ENCODE data around the gene LRP8.

DNA sequence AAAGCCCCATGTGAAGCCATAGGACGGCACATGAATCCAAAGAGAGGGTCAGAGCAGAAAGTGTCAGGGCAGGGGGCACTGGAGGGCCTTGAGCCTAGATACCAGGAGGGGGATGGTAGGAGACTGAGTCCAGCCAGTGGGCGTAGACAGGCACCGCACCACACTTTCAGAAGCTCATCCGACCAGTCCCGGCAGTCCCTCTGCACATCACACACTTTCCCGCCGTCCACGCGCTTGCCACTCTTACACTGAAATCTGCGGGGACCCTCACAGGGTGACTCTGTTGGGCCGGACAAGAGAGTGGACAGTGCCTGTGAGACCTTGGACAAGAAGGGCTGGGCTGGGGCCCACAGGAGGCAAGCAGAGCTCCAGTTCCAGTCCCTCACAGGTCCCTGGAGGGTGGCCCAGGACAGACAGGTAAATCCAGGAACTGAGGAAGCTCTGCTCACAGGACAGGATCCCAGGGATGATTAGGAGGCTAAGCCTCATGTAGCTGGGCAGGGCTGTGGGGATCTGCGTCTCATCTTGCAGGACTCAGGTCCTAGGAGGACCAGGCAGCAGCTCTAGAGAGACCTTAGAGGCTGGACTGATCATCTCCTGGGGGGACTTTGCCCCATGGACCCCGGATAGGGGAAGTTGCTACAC, 53.2 kb downstream of the LRP8 start:
- TF ChIP-seq, protein P1, sequence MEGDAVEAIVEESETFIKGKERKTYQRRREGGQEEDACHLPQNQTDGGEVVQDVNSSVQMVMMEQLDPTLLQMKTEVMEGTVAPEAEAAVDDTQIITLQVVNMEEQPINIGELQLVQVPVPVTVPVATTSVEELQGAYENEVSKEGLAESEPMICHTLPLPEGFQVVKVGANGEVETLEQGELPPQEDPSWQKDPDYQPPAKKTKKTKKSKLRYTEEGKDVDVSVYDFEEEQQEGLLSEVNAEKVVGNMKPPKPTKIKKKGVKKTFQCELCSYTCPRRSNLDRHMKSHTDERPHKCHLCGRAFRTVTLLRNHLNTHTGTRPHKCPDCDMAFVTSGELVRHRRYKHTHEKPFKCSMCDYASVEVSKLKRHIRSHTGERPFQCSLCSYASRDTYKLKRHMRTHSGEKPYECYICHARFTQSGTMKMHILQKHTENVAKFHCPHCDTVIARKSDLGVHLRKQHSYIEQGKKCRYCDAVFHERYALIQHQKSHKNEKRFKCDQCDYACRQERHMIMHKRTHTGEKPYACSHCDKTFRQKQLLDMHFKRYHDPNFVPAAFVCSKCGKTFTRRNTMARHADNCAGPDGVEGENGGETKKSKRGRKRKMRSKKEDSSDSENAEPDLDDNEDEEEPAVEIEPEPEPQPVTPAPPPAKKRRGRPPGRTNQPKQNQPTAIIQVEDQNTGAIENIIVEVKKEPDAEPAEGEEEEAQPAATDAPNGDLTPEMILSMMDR (IDR thresholded peaks at IDR 0.05): no peak
- TF ChIP-seq POLR2AphosphoS5 (IDR thresholded peaks at IDR 0.05; ENCODE audit: low read depth, low read length) (no peak), CHD2 (IDR thresholded peaks at IDR 0.05; ENCODE audit: low read length, partially characterized antibody) (no peak), EP300 (IDR thresholded peaks at IDR 0.05; ENCODE audit: borderline replicate concordance in 1 of 2, low read depth in 1 of 2, low read length in 1 of 2) (no peak), SIN3A (IDR thresholded peaks at IDR 0.05; ENCODE audit: borderline replicate concordance, low read depth, low read length) (no peak), TAF1 (IDR thresholded peaks at IDR 0.05; ENCODE audit: borderline replicate concordance, low read depth, low read length) (no peak), FOSL2 (IDR thresholded peaks at IDR 0.05; ENCODE audit: borderline replicate concordance, low read depth) (no peak)
- TF ChIP-seq, protein P2, sequence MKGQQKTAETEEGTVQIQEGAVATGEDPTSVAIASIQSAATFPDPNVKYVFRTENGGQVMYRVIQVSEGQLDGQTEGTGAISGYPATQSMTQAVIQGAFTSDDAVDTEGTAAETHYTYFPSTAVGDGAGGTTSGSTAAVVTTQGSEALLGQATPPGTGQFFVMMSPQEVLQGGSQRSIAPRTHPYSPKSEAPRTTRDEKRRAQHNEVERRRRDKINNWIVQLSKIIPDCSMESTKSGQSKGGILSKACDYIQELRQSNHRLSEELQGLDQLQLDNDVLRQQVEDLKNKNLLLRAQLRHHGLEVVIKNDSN (IDR thresholded peaks at IDR 0.05; ENCODE audit: borderline replicate concordance, low read depth): no peak
- TF ChIP-seq, protein P3, sequence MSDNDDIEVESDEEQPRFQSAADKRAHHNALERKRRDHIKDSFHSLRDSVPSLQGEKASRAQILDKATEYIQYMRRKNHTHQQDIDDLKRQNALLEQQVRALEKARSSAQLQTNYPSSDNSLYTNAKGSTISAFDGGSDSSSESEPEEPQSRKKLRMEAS (IDR thresholded peaks at IDR 0.05; ENCODE audit: low read depth): no peak
- TF ChIP-seq, protein P4, sequence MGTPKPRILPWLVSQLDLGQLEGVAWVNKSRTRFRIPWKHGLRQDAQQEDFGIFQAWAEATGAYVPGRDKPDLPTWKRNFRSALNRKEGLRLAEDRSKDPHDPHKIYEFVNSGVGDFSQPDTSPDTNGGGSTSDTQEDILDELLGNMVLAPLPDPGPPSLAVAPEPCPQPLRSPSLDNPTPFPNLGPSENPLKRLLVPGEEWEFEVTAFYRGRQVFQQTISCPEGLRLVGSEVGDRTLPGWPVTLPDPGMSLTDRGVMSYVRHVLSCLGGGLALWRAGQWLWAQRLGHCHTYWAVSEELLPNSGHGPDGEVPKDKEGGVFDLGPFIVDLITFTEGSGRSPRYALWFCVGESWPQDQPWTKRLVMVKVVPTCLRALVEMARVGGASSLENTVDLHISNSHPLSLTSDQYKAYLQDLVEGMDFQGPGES (IDR thresholded peaks at IDR 0.05; ENCODE audit: low read depth, low read length): no peak
- TF ChIP-seq, protein P5, sequence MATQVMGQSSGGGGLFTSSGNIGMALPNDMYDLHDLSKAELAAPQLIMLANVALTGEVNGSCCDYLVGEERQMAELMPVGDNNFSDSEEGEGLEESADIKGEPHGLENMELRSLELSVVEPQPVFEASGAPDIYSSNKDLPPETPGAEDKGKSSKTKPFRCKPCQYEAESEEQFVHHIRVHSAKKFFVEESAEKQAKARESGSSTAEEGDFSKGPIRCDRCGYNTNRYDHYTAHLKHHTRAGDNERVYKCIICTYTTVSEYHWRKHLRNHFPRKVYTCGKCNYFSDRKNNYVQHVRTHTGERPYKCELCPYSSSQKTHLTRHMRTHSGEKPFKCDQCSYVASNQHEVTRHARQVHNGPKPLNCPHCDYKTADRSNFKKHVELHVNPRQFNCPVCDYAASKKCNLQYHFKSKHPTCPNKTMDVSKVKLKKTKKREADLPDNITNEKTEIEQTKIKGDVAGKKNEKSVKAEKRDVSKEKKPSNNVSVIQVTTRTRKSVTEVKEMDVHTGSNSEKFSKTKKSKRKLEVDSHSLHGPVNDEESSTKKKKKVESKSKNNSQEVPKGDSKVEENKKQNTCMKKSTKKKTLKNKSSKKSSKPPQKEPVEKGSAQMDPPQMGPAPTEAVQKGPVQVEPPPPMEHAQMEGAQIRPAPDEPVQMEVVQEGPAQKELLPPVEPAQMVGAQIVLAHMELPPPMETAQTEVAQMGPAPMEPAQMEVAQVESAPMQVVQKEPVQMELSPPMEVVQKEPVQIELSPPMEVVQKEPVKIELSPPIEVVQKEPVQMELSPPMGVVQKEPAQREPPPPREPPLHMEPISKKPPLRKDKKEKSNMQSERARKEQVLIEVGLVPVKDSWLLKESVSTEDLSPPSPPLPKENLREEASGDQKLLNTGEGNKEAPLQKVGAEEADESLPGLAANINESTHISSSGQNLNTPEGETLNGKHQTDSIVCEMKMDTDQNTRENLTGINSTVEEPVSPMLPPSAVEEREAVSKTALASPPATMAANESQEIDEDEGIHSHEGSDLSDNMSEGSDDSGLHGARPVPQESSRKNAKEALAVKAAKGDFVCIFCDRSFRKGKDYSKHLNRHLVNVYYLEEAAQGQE (IDR thresholded peaks at IDR 0.05; ENCODE audit: low read depth, low read length): no peak

Measured in SK-N-SH (cell line).